K562 (cell line): Measurements from ENCODE around the gene PTPRB. TPM values are rescaled to one million over a fixed set of nuclear protein-coding genes. Genes with fewer than 3 reads are reported as not detected.

Source experiments
- ATAC-seq: fragments of 200-7000 bp; cut with Tn5 transposase; 3 replicates; pipeline ENCODE4 v1.9.1; 2020; ENCODE audit warnings: moderate library complexity
- BruUV-seq: library from RNA; stranded (reverse); fragments of 400-500 nt; replicated peaks from 2 replicates; lab custom pipeline; 2021; lab: Mats Ljungman, UMichigan
- CTCF ChIA-PET: fragments of 300-600 bp; formaldehyde crosslinking; extraction: SDS; loops from one replicate; lab custom pipeline; 2021; ENCODE audit warnings: low intra/inter-chr PET ratio; lab: Yijun Ruan, JAX
- POLR2A ChIA-PET: fragments of 300-600, 350-650 bp; sonication (Branson Sonifier 250); formaldehyde crosslinking; extraction: SDS; loops from one replicate; lab custom pipeline; 2021; ENCODE audit warnings: antibody characterized with exemption, inconsistent platforms; lab: Yijun Ruan, JAX
- DNase-seq, 4 experiments: peaks; one replicate each; pipeline versions ENCODE4 v3.0.0 to v3.0.0-alpha.2; 2011 to 2018; ENCODE audit warnings: low spot score in 3 of 4, mixed read lengths in 3 of 4; ENCODE audit errors: extremely low read depth in 1 of 4
- FAIRE-seq: peaks from 2 replicates; lab custom pipeline; 2011; peaks lifted over from hg19 to GRCh38; lab: Jason Lieb, UNC
- H2AFZ ChIP-seq: 2 replicates; pipeline ENCODE4 v1.6.0; 2011; ENCODE audit warnings: low read depth, low read length, control low read depth, inconsistent platforms
- H3K27ac ChIP-seq: fragments of 200-600 bp; 3 replicates; pipeline ENCODE4 v1.8.0; 2011; ENCODE audit warnings: low read depth, mild to moderate bottlenecking, control low read depth, inconsistent platforms, low read length, moderate library complexity, mixed read lengths; ENCODE audit errors: extremely low read depth
- H3K27me3 ChIP-seq, 2 experiments: fragments of 300-600 bp in 1 of 2; 2 replicates in 1 of 2; 3 replicates in 1 of 2; pipeline versions ENCODE4 v1.6.0 to v1.8.0; 2011; ENCODE audit warnings: inconsistent platforms in 2 of 2, low read length in 2 of 2, mild to moderate bottlenecking in 1 of 2, mixed read lengths in 1 of 2, moderate library complexity in 1 of 2; ENCODE audit not compliant: control insufficient read depth in 2 of 2, insufficient read depth in 2 of 2
- H3K36me3 ChIP-seq: fragments of 300-600 bp; 3 replicates; pipeline ENCODE4 v1.8.0; 2011; ENCODE audit warnings: mild to moderate bottlenecking, low read length, inconsistent platforms; ENCODE audit not compliant: control insufficient read depth, insufficient read depth
- H3K4me1 ChIP-seq, 2 experiments: fragments of 200-600 bp in 1 of 2; replicated peaks in 1 of 2; 2 replicates in 1 of 2; 3 replicates in 1 of 2; pipeline versions ENCODE4 v1.5.1 to v1.8.0; 2011; ENCODE audit warnings: inconsistent platforms in 2 of 2, low read length in 2 of 2, mild to moderate bottlenecking in 1 of 2, mixed read lengths in 1 of 2, moderate library complexity in 1 of 2; ENCODE audit not compliant: control insufficient read depth in 2 of 2, insufficient read depth in 2 of 2
- H3K4me2 ChIP-seq: 2 replicates; pipeline ENCODE4 v1.6.1; 2011; ENCODE audit warnings: low read length, control low read depth, inconsistent platforms, mixed read lengths; ENCODE audit not compliant: insufficient read depth
- H3K4me3 ChIP-seq: fragments of 200-600 bp; sonication (generic), shearing (Covaris generic); 2 replicates; pipeline ENCODE4 v1.5.1; 2016; ENCODE audit warnings: control low read depth, inconsistent platforms
- H3K79me2 ChIP-seq: fragments of 200-600 bp; 3 replicates; pipeline ENCODE4 v1.8.0; 2011; ENCODE audit warnings: low read length, inconsistent platforms; ENCODE audit not compliant: control insufficient read depth, insufficient read depth
- H3K9ac ChIP-seq, 2 experiments: 2 replicates each; pipeline versions ENCODE4 v1.6.0 to v1.6.1; 2011; ENCODE audit warnings: low read depth in 2 of 2, low read length in 2 of 2, control low read depth in 1 of 2, inconsistent platforms in 1 of 2, mild to moderate bottlenecking in 1 of 2, mixed read lengths in 1 of 2; ENCODE audit not compliant: insufficient read depth in 1 of 2
- H3K9me1 ChIP-seq: one replicate; pipeline ENCODE4 v1.6.0; 2011; ENCODE audit warnings: inconsistent platforms, mild to moderate bottlenecking, low read length, moderate library complexity; ENCODE audit not compliant: control insufficient read depth, insufficient read depth
- H3K9me3 ChIP-seq: replicated peaks from 2 replicates; pipeline ENCODE4 v1.5.1; 2011; ENCODE audit warnings: low read depth, low read length, inconsistent platforms; ENCODE audit not compliant: control insufficient read depth, insufficient read depth
- H4K20me1 ChIP-seq: replicated peaks from 2 replicates; pipeline ENCODE4 v1.6.1; 2011; ENCODE audit warnings: low read length, inconsistent platforms, mixed read lengths; ENCODE audit not compliant: control insufficient read depth, insufficient read depth
- BCL6 ChIP-seq: fragments of 250-450 bp; sonication (Bioruptor Pico); IDR thresholded peaks from 2 replicates; pipeline ENCODE4 v1.4.0; 2020
- GATAD2B ChIP-seq: fragments of 450-650 bp; IDR thresholded peaks from 2 replicates; pipeline ENCODE4 v1.6.1; 2017; ENCODE audit warnings: mild to moderate bottlenecking, borderline replicate concordance
- HNRNPK ChIP-seq: fragments of 200-400 bp; formaldehyde crosslinking; IDR thresholded peaks from one replicate; pipeline ENCODE4 v1.6.1; 2018; ENCODE audit warnings: mild to moderate bottlenecking, low read depth, low read length; ENCODE audit not compliant: poor library complexity, severe bottlenecking
- KDM5B ChIP-seq: fragments of 200-600 bp; sonication (generic); IDR thresholded peaks from 2 replicates; pipeline ENCODE4 v1.6.1; 2012; ENCODE audit warnings: low read depth, mild to moderate bottlenecking, moderate library complexity, low read length, control low read depth, inconsistent platforms; ENCODE audit not compliant: insufficient replicate concordance
- SPI1 ChIP-seq: IDR thresholded peaks from 2 replicates; pipeline ENCODE4 v1.6.1; 2011; ENCODE audit warnings: low read depth, low read length, control low read depth, borderline replicate concordance
- TRIM28 ChIP-seq: fragments of 450-650 bp; IDR thresholded peaks from 2 replicates; pipeline ENCODE4 v1.6.1; 2017
- ZBTB2 ChIP-seq: fragments of 450-650 bp; IDR thresholded peaks from 2 replicates; pipeline ENCODE4 v1.6.1; 2016; ENCODE audit warnings: antibody characterized with exemption
- ZKSCAN8 ChIP-seq: fragments of 200-800 bp; sonication (Bioruptor generic); IDR thresholded peaks from 2 replicates; pipeline ENCODE4 v1.6.1; 2016; ENCODE audit warnings: missing genetic modification characterization, missing compliant biosample characterization
- ZNF398 ChIP-seq: fragments of 250-450 bp; sonication (Bioruptor Pico); IDR thresholded peaks from 2 replicates; pipeline ENCODE4 v1.8.0; 2021; ENCODE audit warnings: moderate library complexity, mild to moderate bottlenecking, inconsistent platforms
- WGBS: fragments of 100-300 bp; shearing (Covaris generic); methylation state at CpG from one replicate; pipeline ENCODE4 v1.1.6; 2016; ENCODE audit warnings: low coverage, mixed read lengths; ENCODE audit not compliant: insufficient coverage; ENCODE audit errors: missing lambda C conversion rate; 5-methylcytosine and 5-hydroxymethylcytosine counted together
- in situ Hi-C: fragments of 300-500 bp; cut with MboI; formaldehyde crosslinking; loops from 4 replicates; pipeline ENCODE4 v1.15.0; 2018; ENCODE audit warnings: inconsistent platforms, mixed read lengths
- intact Hi-C: fragments of 100-400 bp; cut with micrococcal nuclease; formaldehyde crosslinking; loops from 2 replicates; pipeline ENCODE4 v1.14.2; 2022
- polyA plus RNA-seq, 8 experiments: library from polyadenylated mRNA; depleted of rRNA in 4 of 8; stranded (reverse) in 5 of 8; unstranded in 3 of 8; fragments of >200 nt; fragmentation: Nextera tagmentation in 2 of 8; fragmentation: Illumina TruSeq in 1 of 8; extraction: Ambion mirVana in 2 of 8; extraction: Trizol in 1 of 8; gene quantifications; 2 replicates each; pipeline versions ENCODE4 v1.2.1 to v1.2.3, GENCODE V29; 2011 to 2014; ENCODE audit warnings: inconsistent platforms in 1 of 8, missing spikeins in 1 of 8
- total RNA-seq, 7 experiments: library from RNA; depleted of rRNA in 6 of 7; stranded (reverse); fragments of >200 nt in 6 of 7; fragmentation: Illumina TruSeq in 2 of 7; extraction: Trizol in 2 of 7; gene quantifications; 2 replicates each; pipeline versions ENCODE4 v1.2.1 to v1.2.3, GENCODE V29; 2011 to 2021; ENCODE audit warnings: low replicate concordance in 1 of 7

Gene PTPRB
- total and polyA plus RNA-seq, 9 of the 15 experiments (the other 6 are each of a cell fraction or from before 2014, with no cell fraction given) = 0.46 to 5.9 (median 3.1) TPM

DNA sequence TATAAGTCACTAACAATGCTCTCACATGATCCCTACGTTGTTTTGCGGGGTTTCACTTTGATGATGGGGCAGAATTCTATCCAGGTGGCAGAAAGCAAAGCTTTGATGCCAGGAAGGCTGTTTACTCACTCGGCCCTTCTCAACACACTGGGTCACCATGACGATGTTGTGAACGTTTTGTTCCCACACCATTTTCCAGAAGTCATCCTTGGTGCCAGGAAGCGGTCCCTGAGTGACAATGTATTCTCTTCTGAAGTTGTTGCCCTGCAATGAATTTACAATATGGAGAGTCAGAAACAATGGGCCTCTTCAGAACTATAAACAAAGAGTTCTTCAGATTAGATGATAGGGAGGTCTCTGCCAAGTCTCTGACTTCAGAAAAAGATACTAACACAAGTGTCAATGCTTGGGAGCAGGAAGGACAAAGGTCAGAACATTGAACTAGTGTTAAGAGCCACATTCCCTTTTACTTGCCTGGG, 101.3 kb downstream of the PTPRB start (continued):
- TF ChIP-seq ZKSCAN8 (CRISPR knock-in tag) (no peak), KDM5B (no peak), TRIM28 (no peak), GATAD2B (no peak), BCL6 (CRISPR knock-in tag) (no peak), ZNF398 (CRISPR knock-in tag) (no peak)

GRCh38 chr12:70534466-70534865, 102.8 kb downstream of the PTPRB start:
- no peak overlapping the region for H3K9ac ChIP-seq
- H3K27ac ChIP-seq = no peak overlapping the region
- FAIRE-seq (no peak), DNase-seq (no peak), ATAC-seq (no peak)
- no peak overlapping the region for H2AFZ ChIP-seq
- H3K4me3 ChIP-seq = no peak overlapping the region
- no peaks in the 10 kb centered on the region for H3K79me2 ChIP-seq
- no peaks in the 10 kb centered on the region for H3K27me3 ChIP-seq
- no peak overlapping the region for H3K4me2 ChIP-seq
- H4K20me1 ChIP-seq = no peaks in the 10 kb centered on the region
- 45% methylated on average over 7 of the region's 7 CpGs for WGBS
- in situ Hi-C loops (no loop called here), intact Hi-C loops (no loop called here)
- no peaks in the 10 kb centered on the region for H3K4me1 ChIP-seq
- ChIA-PET CTCF (no interaction called here), POLR2A (interaction anchor here (0.7 kb wide), 1 partner anchor 638 kb away, joined by 3 read pairs; no protein-coding TSS in a partner anchor)
- no peaks in the 10 kb centered on the region for H3K9me3 ChIP-seq
- peaks cover 33% of the 10 kb centered on the region; the same call in 1 of the 3 replicates for H3K36me3 ChIP-seq
- BruUV-seq = no TSS peak
- no peak for TF ChIP-seq ZBTB2
- TF ChIP-seq HNRNPK = no peak
- peak; percentile 37; the same call in 1 of the 2 replicates for TF ChIP-seq SPI1
- no peaks in the 10 kb centered on the region for H3K9me1 ChIP-seq
